Measurements from ENCODE around the gene ZNF93. TPM values are rescaled to one million over a fixed set of nuclear protein-coding genes. Genes with fewer than 3 reads are reported as not detected.
"Not testable (repeated sequence)": the region's sequence is repeated elsewhere in the genome, so short reads cannot be mapped to it uniquely, and the experiment has no call there.

The ZNF93 gene
- total and polyA plus RNA-seq, 4 donors, result 10.5 to 14.3 (median 11.2) TPM

DNA sequence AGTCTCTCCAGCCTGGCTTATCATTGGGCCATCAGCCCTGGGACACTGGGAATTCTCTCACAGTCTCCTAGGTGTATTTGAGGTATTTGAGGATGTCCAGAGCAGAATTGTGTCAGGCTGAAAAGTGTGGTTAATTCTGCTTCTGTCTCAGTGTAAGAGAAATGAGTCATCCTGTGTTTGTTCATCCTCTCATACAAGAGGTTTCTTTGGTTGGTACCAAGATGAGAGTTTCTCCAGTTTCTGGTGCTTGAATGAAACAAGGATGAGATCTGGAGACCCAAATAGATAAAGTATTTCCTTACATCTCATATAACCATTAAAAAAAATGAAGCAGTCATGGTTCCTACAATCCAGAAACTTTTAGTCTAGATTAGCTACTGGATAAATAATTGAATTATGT, 27.4 kb upstream of the ZNF93 start:
- H3K4me3 ChIP-seq (ENCODE audit: low read depth, low read length), result no peak overlapping the region
- H3K4me1 ChIP-seq (ENCODE audit: control insufficient read depth, insufficient read depth, low read length), result no peaks in the 10 kb centered on the region
- DNase-seq (ENCODE audit: low read depth in 4 of 6, low spot score in 6 of 6), result no peak
- H3K27ac ChIP-seq (ENCODE audit: low read depth, low read length), result no peak overlapping the region
- H3K9me3 ChIP-seq (ENCODE audit: control insufficient read depth, insufficient read depth, low read length), result no peaks in the 10 kb centered on the region
- no peaks in the 10 kb centered on the region for H3K27me3 ChIP-seq (ENCODE audit: control insufficient read depth, insufficient read depth, low read length)
- H3K36me3 ChIP-seq (ENCODE audit: control insufficient read depth, insufficient read depth, low read length), result peaks cover 8% of the 10 kb centered on the region

DNA sequence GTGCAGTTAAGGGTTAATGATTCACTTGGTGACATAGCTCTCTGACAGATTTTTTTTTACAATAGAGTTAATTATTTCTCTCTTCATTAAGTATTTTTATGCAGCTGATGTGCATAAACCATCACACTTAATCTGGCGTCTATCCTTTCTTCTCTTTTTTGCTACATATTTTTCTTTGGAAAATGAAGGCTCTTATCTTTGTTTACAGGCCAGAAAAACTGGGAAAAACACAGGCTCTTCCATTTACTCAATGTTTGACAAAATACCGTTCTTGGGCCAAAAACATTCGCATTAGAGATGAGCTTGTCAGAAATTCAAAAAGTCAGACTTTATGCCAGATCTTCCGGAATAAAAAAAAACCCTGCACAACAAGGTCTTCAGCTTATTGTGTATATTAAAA, 23.0 kb upstream of the ZNF93 start:
- Histone ChIP-seq H3K4me3 (ENCODE audit: low read depth, low read length) (no peak overlapping the region), H3K4me1 (ENCODE audit: control insufficient read depth, insufficient read depth, low read length) (no peaks in the 10 kb centered on the region), H3K9me3 (ENCODE audit: control insufficient read depth, insufficient read depth, low read length) (no peaks in the 10 kb centered on the region), H3K36me3 (ENCODE audit: control insufficient read depth, insufficient read depth, low read length) (peaks cover 21% of the 10 kb centered on the region), H3K27ac (ENCODE audit: low read depth, low read length) (no peak overlapping the region), H3K27me3 (ENCODE audit: control insufficient read depth, insufficient read depth, low read length) (no peaks in the 10 kb centered on the region)
- DNase-seq (ENCODE audit: low read depth in 4 of 6, low spot score in 6 of 6), result no peak
- WGBS (ENCODE audit: insufficient coverage), result 50% methylated on average over 1 of the region's 4 CpGs

DNA sequence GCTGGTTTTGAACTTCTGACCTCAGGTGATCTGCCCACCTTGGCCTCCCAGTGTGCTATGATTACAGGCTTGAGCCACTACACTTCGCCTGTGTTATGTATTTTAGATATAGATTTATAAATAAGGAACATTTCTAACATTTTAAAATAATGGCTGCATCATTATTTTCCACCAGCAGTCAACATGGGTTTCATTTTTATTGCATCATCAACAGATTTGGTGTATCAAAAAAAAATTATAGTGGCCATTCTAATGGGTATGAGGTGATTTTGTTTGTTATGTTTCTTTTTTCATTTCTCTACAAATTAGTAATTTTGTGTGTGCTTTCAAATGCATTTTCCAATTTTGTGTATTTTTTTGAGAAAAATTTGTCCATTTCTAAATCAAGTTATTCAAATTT, 16.2 kb upstream of the ZNF93 start:
- no peaks in the 10 kb centered on the region for H3K27me3 ChIP-seq (ENCODE audit: control insufficient read depth, insufficient read depth, low read length)
- H3K4me3 ChIP-seq (ENCODE audit: low read depth, low read length), result no peak overlapping the region
- no peak for DNase-seq (ENCODE audit: low read depth in 4 of 6, low spot score in 6 of 6)
- peaks cover 25% of the 10 kb centered on the region for H3K36me3 ChIP-seq (ENCODE audit: control insufficient read depth, insufficient read depth, low read length)
- peaks cover 3% of the 10 kb centered on the region for H3K9me3 ChIP-seq (ENCODE audit: control insufficient read depth, insufficient read depth, low read length)
- WGBS (ENCODE audit: insufficient coverage), result no CpG with 5 or more reads among the region's 1 CpG
- no peaks in the 10 kb centered on the region for H3K4me1 ChIP-seq (ENCODE audit: control insufficient read depth, insufficient read depth, low read length)
- no peak overlapping the region for H3K27ac ChIP-seq (ENCODE audit: low read depth, low read length)

DNA sequence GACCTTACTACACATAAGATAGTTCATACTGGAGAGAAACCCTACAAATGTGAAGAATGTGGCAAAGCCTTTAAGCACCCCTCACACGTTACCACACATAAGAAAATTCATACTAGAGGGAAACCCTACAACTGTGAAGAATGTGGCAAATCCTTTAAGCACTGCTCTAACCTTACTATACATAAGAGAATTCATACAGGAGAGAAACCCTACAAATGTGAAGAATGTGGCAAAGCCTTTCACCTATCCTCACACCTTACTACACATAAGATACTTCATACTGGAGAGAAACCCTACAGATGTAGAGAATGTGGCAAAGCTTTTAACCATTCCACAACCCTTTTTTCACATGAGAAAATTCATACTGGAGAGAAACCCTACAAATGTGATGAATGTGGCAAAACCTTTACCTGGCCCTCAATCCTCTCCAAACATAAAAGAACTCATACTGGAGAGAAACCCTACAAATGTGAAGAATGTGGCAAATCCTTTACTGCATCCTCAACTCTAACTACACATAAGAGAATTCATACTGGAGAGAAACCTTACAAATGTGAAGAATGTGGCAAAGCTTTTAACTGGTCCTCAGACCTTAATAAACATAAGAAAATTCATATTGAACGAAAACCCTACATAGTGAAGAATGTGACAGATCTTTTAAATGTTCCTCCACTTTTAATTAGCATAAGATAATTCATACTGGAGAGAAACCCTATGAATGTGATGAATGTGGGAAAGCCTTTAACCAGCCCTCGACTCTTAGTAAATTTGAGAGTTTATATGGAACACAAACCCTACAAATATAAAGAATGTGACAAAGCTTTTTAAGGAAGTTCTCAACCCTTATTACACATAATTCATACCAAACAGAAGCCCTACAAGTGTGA, 8.4 kb upstream of the ZNF93 start:
- not testable (repeated sequence) for H3K4me1 ChIP-seq (ENCODE audit: control insufficient read depth, insufficient read depth, low read length); H3K27me3 ChIP-seq (ENCODE audit: control insufficient read depth, insufficient read depth, low read length); DNase-seq (ENCODE audit: low read depth in 4 of 6, low spot score in 6 of 6); H3K4me3 ChIP-seq (ENCODE audit: low read depth, low read length); H3K27ac ChIP-seq (ENCODE audit: low read depth, low read length)
- Histone ChIP-seq H3K9me3 (ENCODE audit: control insufficient read depth, insufficient read depth, low read length) (peaks cover 15% of the 10 kb centered on the region), H3K36me3 (ENCODE audit: control insufficient read depth, insufficient read depth, low read length) (peaks cover 10% of the 10 kb centered on the region)
- no CpG with 5 or more reads among the region's 3 CpGs for WGBS (ENCODE audit: insufficient coverage)

DNA sequence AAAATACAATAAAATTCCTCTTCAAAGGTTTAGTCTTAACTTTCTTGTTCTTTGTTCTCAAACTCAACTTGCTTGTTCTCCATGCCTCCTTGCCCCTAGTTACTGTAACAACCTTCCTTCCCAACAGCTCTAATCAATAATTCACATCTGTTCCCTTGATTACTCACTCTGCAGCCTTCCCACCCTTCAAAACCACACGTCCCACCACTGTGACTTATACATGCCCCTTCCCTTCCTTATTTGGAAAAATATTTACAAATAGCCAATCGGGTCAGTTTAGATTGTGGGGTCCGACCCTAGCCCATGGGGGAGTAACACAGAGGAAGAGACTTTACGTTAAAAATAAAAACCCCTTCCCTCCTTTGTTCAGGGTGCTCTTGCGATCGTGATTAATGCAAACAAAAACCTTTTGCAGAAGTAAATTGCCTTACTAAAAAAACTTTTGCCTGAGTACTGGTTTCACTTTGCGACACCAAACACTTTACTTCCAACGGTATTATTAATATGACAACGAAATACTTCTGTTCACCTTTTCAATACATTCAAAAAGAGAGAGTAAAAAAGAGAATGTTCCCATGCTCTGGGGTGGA, 512 bp upstream of the ZNF93 start:
- H3K27ac ChIP-seq (ENCODE audit: low read depth, low read length), result peak overlapping the region; percentile 54
- H3K4me1 ChIP-seq (ENCODE audit: control insufficient read depth, insufficient read depth, low read length), result peaks cover 16% of the 10 kb centered on the region
- H3K36me3 ChIP-seq (ENCODE audit: control insufficient read depth, insufficient read depth, low read length), result no peaks in the 10 kb centered on the region
- DNase-seq (ENCODE audit: low read depth in 4 of 6, low spot score in 6 of 6), result peak in 1 of 6 donors; percentile 2
- H3K4me3 ChIP-seq (ENCODE audit: low read depth, low read length), result peak overlapping the region; percentile 79
- 0% methylated on average over 1 of the region's 9 CpGs for WGBS (ENCODE audit: insufficient coverage)
- H3K27me3 ChIP-seq (ENCODE audit: control insufficient read depth, insufficient read depth, low read length), result no peaks in the 10 kb centered on the region
- H3K9me3 ChIP-seq (ENCODE audit: control insufficient read depth, insufficient read depth, low read length), result no peaks in the 10 kb centered on the region

DNA sequence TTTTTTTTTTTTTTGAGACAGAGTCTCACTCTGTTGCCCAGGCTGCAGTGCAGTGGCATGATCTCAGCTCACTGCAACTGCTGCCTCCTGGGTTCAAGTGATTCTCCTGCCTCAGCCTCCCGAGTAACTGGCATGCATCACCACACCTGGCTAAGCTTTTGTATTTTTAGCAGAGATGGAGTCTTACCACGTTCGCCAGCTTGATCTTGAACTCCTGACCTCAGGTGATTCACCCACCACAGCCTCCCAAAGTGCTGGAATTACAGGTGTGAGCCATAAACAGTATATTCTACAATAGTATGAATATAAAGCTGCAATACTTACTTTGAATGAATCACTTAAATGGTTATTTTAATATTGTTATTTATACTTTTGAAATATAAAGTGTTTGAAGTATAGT, 6.8 kb downstream of the ZNF93 start:
- H3K4me1 ChIP-seq (ENCODE audit: control insufficient read depth, insufficient read depth, low read length); H3K4me3 ChIP-seq (ENCODE audit: low read depth, low read length); H3K27ac ChIP-seq (ENCODE audit: low read depth, low read length); H3K27me3 ChIP-seq (ENCODE audit: control insufficient read depth, insufficient read depth, low read length); H3K9me3 ChIP-seq (ENCODE audit: control insufficient read depth, insufficient read depth, low read length); H3K36me3 ChIP-seq (ENCODE audit: control insufficient read depth, insufficient read depth, low read length); DNase-seq (ENCODE audit: low read depth in 4 of 6, low spot score in 6 of 6): not testable (repeated sequence)
- 100% methylated on average over 1 of the region's 3 CpGs for WGBS (ENCODE audit: insufficient coverage)

DNA sequence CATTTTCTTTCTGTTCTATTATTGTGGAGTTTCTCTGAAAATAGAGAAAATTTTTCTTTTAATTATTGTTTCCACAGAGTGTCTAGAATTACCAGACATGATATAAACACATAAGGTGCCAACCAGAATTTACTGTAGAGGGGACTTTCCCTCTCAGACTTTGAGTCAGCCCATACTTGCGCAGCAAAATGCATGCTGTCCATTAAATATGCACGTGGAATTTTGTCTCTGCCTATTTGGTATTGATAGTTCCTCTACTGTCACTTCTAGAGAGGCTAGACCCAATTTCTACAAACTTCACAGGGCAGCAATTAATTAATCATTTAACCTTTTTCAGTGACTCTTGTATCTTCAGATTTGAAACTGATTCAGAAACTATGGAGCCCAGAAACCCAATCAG, 8.9 kb downstream of the ZNF93 start:
- Histone ChIP-seq H3K4me3 (ENCODE audit: low read depth, low read length) (no peak overlapping the region), H3K4me1 (ENCODE audit: control insufficient read depth, insufficient read depth, low read length) (no peaks in the 10 kb centered on the region), H3K27ac (ENCODE audit: low read depth, low read length) (no peak overlapping the region), H3K9me3 (ENCODE audit: control insufficient read depth, insufficient read depth, low read length) (no peaks in the 10 kb centered on the region), H3K36me3 (ENCODE audit: control insufficient read depth, insufficient read depth, low read length) (no peaks in the 10 kb centered on the region), H3K27me3 (ENCODE audit: control insufficient read depth, insufficient read depth, low read length) (no peaks in the 10 kb centered on the region)
- WGBS (ENCODE audit: insufficient coverage), result 100% methylated on average over 1 of the region's 2 CpGs
- DNase-seq (ENCODE audit: low read depth in 4 of 6, low spot score in 6 of 6), result no peak

DNA sequence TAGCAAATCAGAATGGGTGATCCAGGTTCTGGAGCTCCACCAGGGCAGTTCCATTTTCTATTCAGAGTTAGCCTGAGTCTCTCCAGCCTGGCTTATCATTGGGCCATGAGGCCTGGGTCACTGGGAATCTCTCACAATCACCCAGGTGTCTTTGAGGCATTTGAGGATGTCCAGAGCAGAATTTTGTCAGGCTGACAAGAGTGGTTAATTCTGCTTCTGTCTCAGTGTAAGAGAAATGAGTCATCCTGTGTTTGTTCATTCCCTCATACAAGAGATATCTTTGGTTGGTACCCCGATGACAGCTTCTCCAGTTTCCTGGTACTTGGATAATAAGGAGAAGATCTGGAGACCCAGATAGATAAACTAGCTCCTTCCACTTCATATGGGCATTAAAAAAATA, 10.4 kb downstream of the ZNF93 start:
- Histone ChIP-seq H3K4me1 (ENCODE audit: control insufficient read depth, insufficient read depth, low read length) (no peaks in the 10 kb centered on the region), H3K27me3 (ENCODE audit: control insufficient read depth, insufficient read depth, low read length) (no peaks in the 10 kb centered on the region), H3K36me3 (ENCODE audit: control insufficient read depth, insufficient read depth, low read length) (peaks cover 2% of the 10 kb centered on the region), H3K27ac (ENCODE audit: low read depth, low read length) (no peak overlapping the region), H3K9me3 (ENCODE audit: control insufficient read depth, insufficient read depth, low read length) (no peaks in the 10 kb centered on the region), H3K4me3 (ENCODE audit: low read depth, low read length) (no peak overlapping the region)
- DNase-seq (ENCODE audit: low read depth in 4 of 6, low spot score in 6 of 6), result no peak
- WGBS (ENCODE audit: insufficient coverage), result no CpG with 5 or more reads among the region's 1 CpG

DNA sequence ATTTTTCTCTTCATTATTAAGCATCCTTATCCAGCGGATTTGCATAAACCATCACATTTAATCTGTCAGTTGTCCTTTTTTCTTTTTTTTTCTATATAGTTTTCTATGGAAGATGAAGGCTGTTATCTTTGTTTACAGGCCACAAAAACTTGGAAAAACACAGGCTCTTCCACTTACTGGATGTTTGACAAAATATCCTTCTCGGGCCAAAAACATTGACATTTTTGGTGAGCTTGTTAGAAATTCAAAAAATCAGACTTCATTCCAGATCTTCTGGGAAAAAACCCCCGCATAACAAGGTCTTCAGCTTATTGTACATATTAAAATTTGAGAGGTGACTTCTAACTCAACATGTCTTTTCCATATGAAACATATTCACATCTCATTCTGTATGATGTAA, 13.8 kb downstream of the ZNF93 start:
- H3K27ac ChIP-seq (ENCODE audit: low read depth, low read length), result no peak overlapping the region
- H3K4me1 ChIP-seq (ENCODE audit: control insufficient read depth, insufficient read depth, low read length), result no peaks in the 10 kb centered on the region
- no peak for DNase-seq (ENCODE audit: low read depth in 4 of 6, low spot score in 6 of 6)
- no peak overlapping the region for H3K4me3 ChIP-seq (ENCODE audit: low read depth, low read length)
- H3K9me3 ChIP-seq (ENCODE audit: control insufficient read depth, insufficient read depth, low read length), result no peaks in the 10 kb centered on the region
- no peaks in the 10 kb centered on the region for H3K27me3 ChIP-seq (ENCODE audit: control insufficient read depth, insufficient read depth, low read length)
- H3K36me3 ChIP-seq (ENCODE audit: control insufficient read depth, insufficient read depth, low read length), result peaks cover 2% of the 10 kb centered on the region
- no CpG with 5 or more reads among the region's 3 CpGs for WGBS (ENCODE audit: insufficient coverage)

DNA sequence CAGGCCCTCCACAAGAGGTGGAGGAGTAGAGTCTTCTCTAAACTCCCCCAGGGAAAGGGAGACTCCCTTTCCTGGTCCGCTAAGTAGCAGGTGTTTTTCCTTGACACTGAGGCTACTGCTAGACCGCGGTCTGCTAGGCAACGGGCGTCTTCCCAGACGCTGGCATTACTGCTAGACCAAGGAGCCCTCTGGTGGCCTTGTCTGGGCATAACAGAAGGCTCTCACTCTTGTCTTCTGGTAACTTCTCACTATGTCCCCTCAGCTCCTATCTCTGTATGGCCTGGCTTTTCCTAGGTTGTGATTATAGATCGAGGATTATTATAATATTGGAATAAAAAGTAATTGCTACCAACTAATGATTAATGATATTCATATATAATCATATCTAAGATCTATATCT, 29.7 kb downstream of the ZNF93 start:
- DNase-seq (ENCODE audit: low read depth in 4 of 6, low spot score in 6 of 6), result not testable (repeated sequence)
- WGBS (ENCODE audit: insufficient coverage), result 72% methylated on average over 6 of the region's 7 CpGs

More for the DNA sequence above, 29.7 kb downstream of the ZNF93 start:
- H3K9me3 ChIP-seq (ENCODE audit: control insufficient read depth, insufficient read depth, low read length), result peaks cover 10% of the 10 kb centered on the region
- not testable (repeated sequence) for H3K27me3 ChIP-seq (ENCODE audit: control insufficient read depth, insufficient read depth, low read length); H3K4me3 ChIP-seq (ENCODE audit: low read depth, low read length); H3K27ac ChIP-seq (ENCODE audit: low read depth, low read length); H3K4me1 ChIP-seq (ENCODE audit: control insufficient read depth, insufficient read depth, low read length); H3K36me3 ChIP-seq (ENCODE audit: control insufficient read depth, insufficient read depth, low read length)

Data from spinal cord (tissue), 10 donors.